ENCODE data around the gene SPINK4. TPM values are rescaled to one million over a fixed set of nuclear protein-coding genes. Genes with fewer than 3 reads are reported as not detected.

SPINK4 gene
- total RNA-seq, 1 experiment from 2014 or later, result not detected

DNA sequence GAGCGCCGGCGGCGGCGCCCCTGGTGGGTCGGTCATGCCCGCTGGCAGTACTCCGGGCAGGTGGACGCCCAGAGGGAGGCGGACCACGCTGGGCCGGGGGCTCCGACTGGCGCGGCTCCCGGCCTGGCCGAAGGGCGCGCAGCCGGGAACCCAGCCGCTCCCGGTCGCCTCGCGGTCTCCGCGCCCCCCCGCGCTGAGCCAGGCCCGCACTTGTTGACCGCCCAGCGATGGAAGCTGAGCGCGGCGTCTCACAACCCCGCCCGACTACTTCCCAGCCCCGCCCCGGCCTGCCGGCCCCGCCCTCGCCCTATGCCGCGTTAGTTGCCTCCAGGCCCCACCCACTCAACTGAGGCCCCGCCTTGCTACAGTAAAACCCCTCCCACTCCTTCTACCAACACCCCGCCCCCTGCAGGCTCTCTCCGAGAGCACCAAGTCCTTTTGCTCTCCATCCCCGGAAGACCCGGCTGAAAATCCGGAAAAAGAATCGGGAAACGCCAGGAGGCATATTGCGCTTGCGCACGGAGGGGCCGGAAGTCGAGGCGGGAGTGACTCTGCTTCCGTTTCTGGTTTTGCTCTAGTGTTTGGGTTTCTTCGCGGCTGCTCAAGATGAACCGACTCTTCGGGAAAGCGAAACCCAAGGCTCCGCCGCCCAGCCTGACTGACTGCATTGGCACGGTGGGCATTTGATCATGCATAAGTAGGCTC, 24.7 kb downstream of the SPINK4 start, which contains the start of the genes BAG1 and CHMP5 (continued):
- TF ChIP-seq, protein P1, sequence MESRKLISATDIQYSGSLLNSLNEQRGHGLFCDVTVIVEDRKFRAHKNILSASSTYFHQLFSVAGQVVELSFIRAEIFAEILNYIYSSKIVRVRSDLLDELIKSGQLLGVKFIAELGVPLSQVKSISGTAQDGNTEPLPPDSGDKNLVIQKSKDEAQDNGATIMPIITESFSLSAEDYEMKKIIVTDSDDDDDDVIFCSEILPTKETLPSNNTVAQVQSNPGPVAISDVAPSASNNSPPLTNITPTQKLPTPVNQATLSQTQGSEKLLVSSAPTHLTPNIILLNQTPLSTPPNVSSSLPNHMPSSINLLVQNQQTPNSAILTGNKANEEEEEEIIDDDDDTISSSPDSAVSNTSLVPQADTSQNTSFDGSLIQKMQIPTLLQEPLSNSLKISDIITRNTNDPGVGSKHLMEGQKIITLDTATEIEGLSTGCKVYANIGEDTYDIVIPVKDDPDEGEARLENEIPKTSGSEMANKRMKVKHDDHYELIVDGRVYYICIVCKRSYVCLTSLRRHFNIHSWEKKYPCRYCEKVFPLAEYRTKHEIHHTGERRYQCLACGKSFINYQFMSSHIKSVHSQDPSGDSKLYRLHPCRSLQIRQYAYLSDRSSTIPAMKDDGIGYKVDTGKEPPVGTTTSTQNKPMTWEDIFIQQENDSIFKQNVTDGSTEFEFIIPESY (IDR thresholded peaks at IDR 0.05; ENCODE audit: extremely low read depth, insufficient replicate concordance, low read length), result no peak
- peak; percentile 62 for TF ChIP-seq EGR1 (IDR thresholded peaks at IDR 0.05; ENCODE audit: low read depth)

DNA sequence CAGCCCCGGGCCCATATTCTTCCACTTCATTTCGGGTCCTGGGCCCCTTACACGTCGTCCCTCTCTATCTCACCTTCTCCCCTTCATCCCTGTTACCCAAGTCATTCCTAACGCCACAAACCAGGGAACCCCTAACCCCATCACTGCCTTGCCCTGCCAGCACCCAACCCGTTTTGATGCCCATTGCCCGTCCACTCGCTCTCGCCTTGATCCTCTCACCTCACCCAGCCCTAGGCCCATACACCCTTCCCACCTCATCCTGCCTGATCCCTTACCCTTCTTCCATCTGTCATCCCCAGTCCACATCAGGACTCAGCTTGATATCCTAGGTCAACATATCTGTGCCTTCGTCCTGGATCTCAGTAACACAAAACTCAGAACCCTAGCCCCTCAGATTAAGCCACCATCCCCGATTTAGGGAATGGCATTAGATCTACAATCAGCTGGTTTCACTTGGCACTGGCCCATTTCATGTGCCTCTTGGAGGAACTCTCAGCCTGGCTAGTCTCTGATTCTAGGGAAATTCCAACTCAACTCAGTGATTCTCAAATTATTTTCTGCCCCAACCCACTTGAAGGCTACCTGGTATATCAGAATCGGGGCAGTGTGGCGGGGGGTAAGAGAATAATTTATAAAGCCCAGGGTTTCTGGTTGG, 25.4 kb downstream of the SPINK4 start:
- H3K4me3 ChIP-seq (replicated peaks in 1 of 2; ENCODE audit: low read depth in 1 of 2, low read length in 2 of 2), result peak overlapping the region; percentile 65 to 99
- H3K4me2 ChIP-seq (ENCODE audit: low read length), result peak overlapping the region; percentile 99
- DNase-seq (ENCODE audit: low read depth, low spot score) (no peak), ATAC-seq (peak; percentile 2)
- intact Hi-C loops (cut with micrococcal nuclease), result loop anchor here (2.0 kb wide), 1 partner anchor 37 kb away; no protein-coding TSS in a partner anchor
- ChIA-PET POLR2A (no interaction called here), CTCF (no interaction called here), RAD21 (ENCODE audit: low non-redundant PET in 1 of 2, low total read pairs in 2 of 2, uncharacterized antibody in 2 of 2, unreplicated experiment in 2 of 2) (no interaction called here)
- peaks cover 3 to 16% of the 10 kb centered on the region in 2 experiments; a peak in 3 of 4 replicates for H3K4me1 ChIP-seq (ENCODE audit: control insufficient read depth in 1 of 2, insufficient read depth in 2 of 2, low read length in 2 of 2)
- no peak overlapping the region for H2AFZ ChIP-seq (ENCODE audit: low read depth, low read length, poor library complexity, severe bottlenecking)
- peak; percentile 16; the same call in 1 of the 2 replicates for TF ChIP-seq SIN3A (IDR thresholded peaks at IDR 0.05; ENCODE audit: low read depth)
- no peak for TF ChIP-seq ZFX (IDR thresholded peaks at IDR 0.05)
- TF ChIP-seq CTCF (IDR thresholded peaks at IDR 0.05 in 2 of 3, conservative IDR thresholded peaks at IDR 0.05 in 1 of 3; ENCODE audit: borderline replicate concordance in 1 of 3, insufficient read depth in 1 of 3, low read depth in 2 of 3, low read length in 2 of 3), result no peak
- BruUV-seq (replicated peaks), result no TSS peak
- H3K9ac ChIP-seq (ENCODE audit: low read length), result peak overlapping the region; percentile 93
- peak overlapping the region; percentile 31 for H3K27ac ChIP-seq (ENCODE audit: low read depth, low read length)
- no peaks in the 10 kb centered on the region for H3K27me3 ChIP-seq (ENCODE audit: insufficient read depth, low read length)
- H3K9me2 ChIP-seq (ENCODE audit: insufficient read depth), result no peaks in the 10 kb centered on the region
- peaks cover 61% of the 10 kb centered on the region for H3K79me2 ChIP-seq (ENCODE audit: insufficient read depth, low read length)
- H4K20me1 ChIP-seq (ENCODE audit: insufficient read depth), result no peaks in the 10 kb centered on the region
- peaks cover 31 to 34% of the 10 kb centered on the region in 2 experiments for H3K36me3 ChIP-seq (ENCODE audit: control insufficient read depth in 1 of 2, insufficient read depth in 2 of 2, low read length in 2 of 2)
- H3K9me3 ChIP-seq (ENCODE audit: control insufficient read depth in 1 of 2, insufficient read depth in 1 of 2, low read depth in 1 of 2, low read length in 2 of 2), result no peaks in the 10 kb centered on the region

Data from HCT116 (cell line).